Skeletal muscle satellite cell (primary cell): ENCODE data around the gene CD5L. TPM values are rescaled to one million over a fixed set of nuclear protein-coding genes. Genes with fewer than 3 reads are reported as not detected.

ENCODE experiments used
- H3K27me3 ChIP-seq: 2 replicates; pipeline ENCODE4 v1.7.0; 2013; ENCODE audit warnings: low read length; ENCODE audit not compliant: control insufficient read depth, insufficient read depth
- H3K36me3 ChIP-seq: 2 replicates; pipeline ENCODE4 v1.7.0; 2013; ENCODE audit warnings: mild to moderate bottlenecking, control low read depth, low read length; ENCODE audit not compliant: insufficient read depth
- H3K4me1 ChIP-seq: 2 replicates; pipeline ENCODE4 v1.7.0; 2013; ENCODE audit warnings: low read length; ENCODE audit not compliant: control insufficient read depth, insufficient read depth
- H3K4me2 ChIP-seq: 2 replicates; pipeline ENCODE4 v1.7.0; 2013; ENCODE audit warnings: mild to moderate bottlenecking, low read length
- H3K4me3 ChIP-seq: 2 replicates; pipeline ENCODE4 v1.7.0; 2013; ENCODE audit warnings: low read length
- H3K9ac ChIP-seq: 2 replicates; pipeline ENCODE4 v1.7.0; 2013; ENCODE audit warnings: mild to moderate bottlenecking, low read depth, low read length, moderate library complexity
- H3K9me3 ChIP-seq: replicated peaks from 2 replicates; pipeline ENCODE4 v1.7.0; 2013; ENCODE audit warnings: mild to moderate bottlenecking, control low read depth, low read length
- small RNA-seq: library from RNA; depleted of rRNA; stranded (forward); fragments of <200 nt; gene quantifications from one replicate; pipeline ENCODE3, GENCODE V24; 2012

CD5L gene

GRCh38 chr1:157806431-157807149, 35.0 kb downstream of the CD5L start:
- Histone ChIP-seq H3K4me2 (no peak overlapping the region), H3K36me3 (no peaks in the 10 kb centered on the region), H3K4me3 (no peak overlapping the region), H3K4me1 (no peaks in the 10 kb centered on the region), H3K9me3 (no peaks in the 10 kb centered on the region), H3K27me3 (no peaks in the 10 kb centered on the region), H3K9ac (no peak overlapping the region)

- H3K4me1 ChIP-seq, result no peaks in the 10 kb centered on the region
Measured at GRCh38 chr1:157803851-157804250, 37.8 kb downstream of the CD5L start.

GRCh38 chr1:157799996-157800395, 41.6 kb downstream of the CD5L start:
- Histone ChIP-seq H3K27me3 (no peaks in the 10 kb centered on the region), H3K36me3 (no peaks in the 10 kb centered on the region), H3K9me3 (no peaks in the 10 kb centered on the region), H3K4me2 (no peak overlapping the region), H3K9ac (no peak overlapping the region), H3K4me3 (no peak overlapping the region), H3K4me1 (no peaks in the 10 kb centered on the region)

More at GRCh38 chr1:157803851-157804250, 37.8 kb downstream of the CD5L start:
- H3K4me2 ChIP-seq, result no peak overlapping the region
- no peak overlapping the region for H3K9ac ChIP-seq
- no peaks in the 10 kb centered on the region for H3K9me3 ChIP-seq
- no peaks in the 10 kb centered on the region for H3K36me3 ChIP-seq
- no peak overlapping the region for H3K4me3 ChIP-seq
- H3K27me3 ChIP-seq, result no peaks in the 10 kb centered on the region

GRCh38 chr1:157798211-157798610, 43.4 kb downstream of the CD5L start:
- Histone ChIP-seq H3K4me2 (no peak overlapping the region), H3K9me3 (no peaks in the 10 kb centered on the region), H3K4me3 (no peak overlapping the region), H3K27me3 (no peaks in the 10 kb centered on the region), H3K9ac (no peak overlapping the region), H3K4me1 (no peaks in the 10 kb centered on the region), H3K36me3 (no peaks in the 10 kb centered on the region)

GRCh38 chr1:157785248-157785647, 56.4 kb downstream of the CD5L start:
- Histone ChIP-seq H3K4me3 (no peak overlapping the region), H3K4me2 (no peak overlapping the region), H3K27me3 (no peaks in the 10 kb centered on the region), H3K36me3 (no peaks in the 10 kb centered on the region), H3K4me1 (no peaks in the 10 kb centered on the region), H3K9ac (no peak overlapping the region), H3K9me3 (no peaks in the 10 kb centered on the region)

GRCh38 chr1:157784801-157785200, 56.8 kb downstream of the CD5L start:
- Histone ChIP-seq H3K4me3 (no peak overlapping the region), H3K36me3 (no peaks in the 10 kb centered on the region), H3K4me2 (no peak overlapping the region), H3K9ac (no peak overlapping the region), H3K4me1 (no peaks in the 10 kb centered on the region), H3K9me3 (no peaks in the 10 kb centered on the region), H3K27me3 (no peaks in the 10 kb centered on the region)

DNA sequence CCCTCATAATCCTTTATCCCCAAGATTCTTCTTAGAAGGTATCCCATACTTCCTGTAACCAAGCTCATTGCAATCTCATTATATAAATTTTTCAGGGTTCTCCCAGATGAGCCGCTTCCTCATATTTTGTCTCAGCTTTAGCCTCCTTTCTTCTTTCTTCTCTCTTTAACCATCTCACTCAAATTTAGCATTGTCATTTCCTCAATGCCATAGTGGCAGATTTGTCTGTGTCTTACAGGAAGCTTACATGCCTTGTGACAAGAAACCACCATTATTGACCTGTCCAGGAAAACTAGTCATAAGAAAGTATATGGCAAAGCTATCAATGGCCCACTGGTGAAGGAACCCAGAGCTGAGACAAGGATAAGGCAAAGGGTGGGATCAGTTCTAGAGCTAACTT, 58.7 kb downstream of the CD5L start:
- Histone ChIP-seq H3K4me3 (no peak overlapping the region), H3K9me3 (no peaks in the 10 kb centered on the region), H3K9ac (no peak overlapping the region)

GRCh38 chr1:157781048-157781447, 60.6 kb downstream of the CD5L start:
- Histone ChIP-seq H3K4me2 (no peak overlapping the region), H3K4me1 (no peaks in the 10 kb centered on the region), H3K36me3 (no peaks in the 10 kb centered on the region), H3K27me3 (no peaks in the 10 kb centered on the region), H3K9me3 (no peaks in the 10 kb centered on the region), H3K9ac (no peak overlapping the region), H3K4me3 (no peak overlapping the region)

More for the DNA sequence above, 58.7 kb downstream of the CD5L start:
- Histone ChIP-seq H3K36me3 (no peaks in the 10 kb centered on the region), H3K27me3 (no peaks in the 10 kb centered on the region), H3K4me1 (no peaks in the 10 kb centered on the region), H3K4me2 (no peak overlapping the region)

Small RNA genes lying within 50 kb of the gene (small RNA-seq; reads per million reads assigned to genes)
- gene MRPS21P2, result not detected
